Neural crest cell (in vitro differentiated cells): ENCODE results near the gene HSPBP1. TPM values are rescaled to one million over a fixed set of nuclear protein-coding genes. Genes with fewer than 3 reads are reported as not detected.
A peak's percentile ranks its signal among the peaks of the same experiment; 100 is the strongest.

Experiments used
- DNase-seq: peaks from one replicate; pipeline ENCODE4 v3.0.0; 2021; ENCODE audit warnings: low read depth, mixed read lengths, low spot score
- H3K27ac Mint-ChIP-seq: one replicate; pipeline ENCODE4 v1.8.0; 2021; ENCODE audit warnings: mild to moderate bottlenecking, mixed read lengths; ENCODE audit not compliant: unreplicated experiment
- H3K27me3 Mint-ChIP-seq: 2 replicates; pipeline ENCODE4 v1.8.0; 2021; ENCODE audit warnings: low read depth, mild to moderate bottlenecking, mixed read lengths
- H3K36me3 Mint-ChIP-seq: 2 replicates; pipeline ENCODE4 v1.8.0; 2021; ENCODE audit warnings: low read depth, mild to moderate bottlenecking, mixed read lengths
- H3K4me1 Mint-ChIP-seq: 2 replicates; pipeline ENCODE4 v1.8.0; 2021; ENCODE audit warnings: mixed read lengths
- H3K4me3 Mint-ChIP-seq: one replicate; pipeline ENCODE4 v1.8.0; 2021; ENCODE audit warnings: mild to moderate bottlenecking, mixed read lengths
- H3K9me3 Mint-ChIP-seq: 2 replicates; pipeline ENCODE4 v1.8.0; 2021; ENCODE audit warnings: mixed read lengths
- CTCF ChIP-seq: fragments of 200-600 bp; sonication (generic); conservative IDR thresholded peaks from 2 replicates; pipeline ENCODE4 v1.5.0; 2021; ENCODE audit warnings: antibody characterized with exemption, mild to moderate bottlenecking
- total RNA-seq: library from RNA; stranded (reverse); gene quantifications from 2 replicates; pipeline ENCODE4 v1.2.1, GENCODE V29; 2021

HSPBP1 gene
- total RNA-seq, 1 donor from 2014 or later = 54.7 TPM

- no peak for TF ChIP-seq CTCF
- Mint-ChIP-seq H3K36me3 (peaks cover 5% of the 10 kb centered on the region), H3K4me3 (peak within 1 kb of the TSS; percentile 98), H3K27ac (peak within 1 kb of the TSS; percentile 98), H3K4me1 (peaks cover 47% of the 10 kb centered on the region), H3K27me3 (no peaks in the 10 kb centered on the region), H3K9me3 (no peaks in the 10 kb centered on the region)
- peak; percentile 99 for DNase-seq
Observed at GRCh38 chr19:55258828-55259539, 20.9 kb downstream of the HSPBP1 start, which contains the start of gene PPP6R1. Gene PPP6R1 (minus strand): TSS chr19:55259017. CDS start chr19:55247103, 11,914 bp downstream.

GRCh38 chr19:55258476-55258827 is 21.5 kb downstream of the HSPBP1 start:
- H3K27ac Mint-ChIP-seq = no peak overlapping the region
- H3K9me3 Mint-ChIP-seq = no peaks in the 10 kb centered on the region
- TF ChIP-seq CTCF = no peak
- H3K27me3 Mint-ChIP-seq = no peaks in the 10 kb centered on the region
- peaks cover 5% of the 10 kb centered on the region for H3K36me3 Mint-ChIP-seq
- peak overlapping the region; percentile 89 for H3K4me3 Mint-ChIP-seq
- peaks cover 50% of the 10 kb centered on the region for H3K4me1 Mint-ChIP-seq
- DNase-seq = peak; percentile 22

DNA sequence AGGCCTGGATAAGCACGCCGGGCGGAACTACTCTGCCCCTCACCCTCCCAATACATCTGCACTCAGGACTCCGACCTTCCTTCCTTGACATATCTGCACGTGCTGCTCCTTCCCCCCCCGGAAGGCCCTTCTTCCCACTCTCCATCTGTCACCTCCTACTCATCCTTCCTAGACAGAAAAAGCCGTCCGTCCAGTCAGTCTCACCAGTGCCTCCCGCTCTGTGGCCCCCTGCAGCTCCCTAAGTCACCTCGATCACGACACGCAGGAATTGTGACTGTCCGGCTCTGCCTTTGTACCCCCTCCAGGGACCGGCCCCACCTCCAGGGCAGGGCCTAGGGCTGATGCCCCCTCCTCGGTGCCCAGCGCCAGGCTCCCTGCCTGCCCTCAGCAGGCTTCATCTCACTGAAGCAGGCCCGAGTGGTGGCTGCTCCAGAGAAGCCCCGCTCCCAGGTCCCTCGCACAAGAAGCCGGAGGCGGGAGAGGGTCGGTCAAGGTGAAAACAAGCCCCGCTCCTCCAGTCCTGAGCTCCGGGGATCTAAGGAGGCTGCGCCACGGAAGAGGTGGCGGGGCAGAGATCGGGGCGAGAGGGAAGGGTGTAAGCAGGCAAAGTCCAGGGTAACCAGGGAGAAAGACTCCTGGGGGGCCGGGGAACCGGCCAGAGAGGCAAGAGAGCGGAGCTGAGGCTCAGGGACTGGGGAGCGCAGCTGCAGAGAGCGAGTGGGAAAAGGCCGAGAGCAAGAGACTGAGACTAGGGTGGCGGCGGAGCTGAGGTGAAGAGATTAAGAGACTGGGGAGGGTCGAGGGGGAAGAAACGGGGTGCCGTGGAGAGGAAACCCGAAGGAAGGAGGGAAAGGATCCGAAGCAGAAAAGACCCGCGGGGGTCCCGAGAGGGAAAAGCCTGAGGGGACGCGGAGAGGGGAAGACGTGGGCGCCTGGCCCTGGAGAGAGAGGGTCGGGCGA is 22.2 kb downstream of the HSPBP1 start:
- Mint-ChIP-seq H3K4me1 (peaks cover 50% of the 10 kb centered on the region), H3K4me3 (peak overlapping the region; percentile 98), H3K27ac (peak overlapping the region; percentile 92), H3K9me3 (no peaks in the 10 kb centered on the region), H3K27me3 (no peaks in the 10 kb centered on the region), H3K36me3 (peaks cover 5% of the 10 kb centered on the region)
- TF ChIP-seq CTCF = no peak
- no peak for DNase-seq

DNA sequence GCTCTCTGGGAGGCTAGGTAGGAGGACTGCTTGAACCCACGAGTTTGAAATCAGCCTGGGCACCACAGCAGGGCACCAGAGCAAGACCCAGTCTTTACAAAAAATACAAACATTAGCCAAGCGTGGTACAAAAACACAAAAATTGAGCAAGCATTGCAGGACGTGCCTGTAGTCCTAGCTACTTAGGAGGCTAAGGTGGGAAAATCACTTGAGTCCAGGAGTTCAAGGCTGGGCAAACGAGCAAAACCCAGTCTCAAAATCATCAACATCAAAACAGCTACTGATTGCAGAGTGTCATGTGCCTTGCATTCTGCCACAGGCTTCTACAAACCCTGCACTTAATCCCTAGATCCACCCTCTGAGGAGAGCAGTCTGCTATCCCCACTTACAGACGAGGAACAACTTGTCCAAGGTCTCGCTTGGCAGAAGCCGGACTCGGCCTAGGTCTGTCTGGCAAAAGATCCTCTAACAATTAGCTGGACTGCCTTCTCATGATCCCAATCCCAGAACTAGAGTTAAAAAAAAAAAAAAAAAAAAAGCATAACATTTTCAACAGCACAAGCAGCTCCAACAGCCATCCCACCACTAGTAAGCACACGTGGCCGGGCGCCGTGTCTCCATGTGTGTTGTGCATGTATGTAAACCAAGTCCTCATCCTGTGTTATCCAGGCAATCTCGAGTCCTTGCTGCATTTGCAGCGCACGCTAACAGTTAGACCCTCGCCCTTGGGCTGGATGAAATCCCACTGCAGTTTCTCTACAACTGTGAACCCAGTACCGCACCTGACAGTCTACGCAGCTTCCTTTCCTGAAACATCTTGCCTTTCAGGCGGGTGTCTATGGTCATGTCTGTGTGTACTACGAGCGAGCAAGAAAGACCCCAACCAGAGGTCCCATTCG is 23.1 kb downstream of the HSPBP1 start:
- Mint-ChIP-seq H3K36me3 (peaks cover under 1% of the 10 kb centered on the region), H3K4me3 (peak overlapping the region; percentile 98), H3K27ac (peak overlapping the region; percentile 87), H3K9me3 (no peaks in the 10 kb centered on the region), H3K27me3 (no peaks in the 10 kb centered on the region), H3K4me1 (peaks cover 50% of the 10 kb centered on the region)
- no peak for DNase-seq
- TF ChIP-seq CTCF = no peak
